Erythroblast (primary cell): ENCODE data around the gene KCNJ2.

ENCODE experiments used
- GATA1 ChIP-seq: IDR thresholded peaks from 2 replicates; pipeline ENCODE4 v1.6.1; 2011; ENCODE audit warnings: low read depth, mild to moderate bottlenecking, control low read depth, low read length, moderate library complexity
- POLR2A ChIP-seq: IDR thresholded peaks from 2 replicates; pipeline ENCODE4 v1.6.1; 2011; ENCODE audit warnings: mild to moderate bottlenecking, low read length

DNA sequence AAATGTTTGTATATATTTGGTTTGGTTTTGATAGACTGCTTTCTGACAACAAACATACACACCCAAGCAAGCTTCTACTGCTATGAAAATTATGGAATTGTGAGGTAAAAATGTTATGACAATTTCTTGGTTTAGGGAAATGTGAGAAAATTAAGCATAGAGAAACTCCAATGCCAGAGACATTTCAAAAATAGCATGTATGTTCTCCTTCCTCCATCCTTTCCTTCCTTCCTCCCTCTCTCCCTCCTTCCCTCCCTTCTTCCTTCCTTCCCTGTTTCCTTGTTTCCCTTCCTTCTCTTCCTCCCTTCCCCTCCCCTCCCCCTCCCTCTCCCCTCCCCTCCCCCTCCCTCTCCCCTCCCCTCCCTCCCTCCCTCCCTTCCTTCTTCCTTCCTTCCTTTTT, 14.9 kb downstream of the KCNJ2 start:
- TF ChIP-seq POLR2A (no peak), GATA1 (no peak)
